Measurements from ENCODE around the gene OR51B5. TPM values are rescaled to one million over a fixed set of nuclear protein-coding genes. Genes with fewer than 3 reads are reported as not detected.
"Not testable (repeated sequence)": the region's sequence is repeated elsewhere in the genome, so short reads cannot be mapped to it uniquely, and the experiment has no call there.

OR51B5 gene
- not detected for total RNA-seq

- no peak within 1 kb of the TSS for H3K4me3 Mint-ChIP-seq
- no peak for DNase-seq
- ChIA-PET POLR2A (no interaction called here), CTCF (no interaction called here)
- H3K4me1 Mint-ChIP-seq: no peaks in the 10 kb centered on the region
- no peaks in the 10 kb centered on the region for H3K9me3 Mint-ChIP-seq
- no peaks in the 10 kb centered on the region for H3K27me3 Mint-ChIP-seq
- H3K27ac Mint-ChIP-seq: no peak within 1 kb of the TSS
- H3K36me3 Mint-ChIP-seq (ENCODE audit: low read depth): no peaks in the 10 kb centered on the region
These were observed at the start of gene OR51B5 for GRCh38 chr11:5343474-5344335. TSS of gene OR51B5 (minus strand) at chr11:5343524. CDS start at chr11:5343524, 0 bp downstream.

- Mint-ChIP-seq H3K36me3 (ENCODE audit: low read depth) (no peaks in the 10 kb centered on the region), H3K27ac (no peak overlapping the region), H3K4me1 (no peaks in the 10 kb centered on the region), H3K4me3 (no peak overlapping the region), H3K27me3 (no peaks in the 10 kb centered on the region), H3K9me3 (no peaks in the 10 kb centered on the region)
- ChIA-PET POLR2A (no interaction called here), CTCF (no interaction called here)
- no peak for DNase-seq
These were observed 46.9 kb upstream of the OR51B5 start for GRCh38 chr11:5390210-5390609.

GRCh38 chr11:5384335-5384734 lies 41.0 kb upstream of the OR51B5 start:
- no peak overlapping the region for H3K4me3 Mint-ChIP-seq
- no peak for DNase-seq
- no peak overlapping the region for H3K27ac Mint-ChIP-seq
- CTCF ChIA-PET: no interaction called here
- H3K27me3 Mint-ChIP-seq: no peaks in the 10 kb centered on the region
- POLR2A ChIA-PET: no interaction called here
- H3K4me1 Mint-ChIP-seq: no peaks in the 10 kb centered on the region
- H3K36me3 Mint-ChIP-seq (ENCODE audit: low read depth): no peaks in the 10 kb centered on the region
- no peaks in the 10 kb centered on the region for H3K9me3 Mint-ChIP-seq

- CTCF ChIA-PET: no interaction called here
- Mint-ChIP-seq H3K4me1 (no peaks in the 10 kb centered on the region), H3K27me3 (no peaks in the 10 kb centered on the region), H3K36me3 (ENCODE audit: low read depth) (no peaks in the 10 kb centered on the region), H3K27ac (no peak within 1 kb of the TSS), H3K4me3 (no peak within 1 kb of the TSS), H3K9me3 (no peaks in the 10 kb centered on the region)
- DNase-seq: no peak
- POLR2A ChIA-PET: no interaction called here
These were observed 40.3 kb upstream of the OR51B5 start, which contains the start of gene OR51M1 for GRCh38 chr11:5383576-5383975. TSS of gene OR51M1 (plus strand) at chr11:5383812. CDS start at chr11:5389399, 5,587 bp downstream.

- DNase-seq: peak; percentile 35
- Mint-ChIP-seq H3K4me3 (no peak overlapping the region), H3K27ac (no peak overlapping the region), H3K27me3 (no peaks in the 10 kb centered on the region), H3K9me3 (no peaks in the 10 kb centered on the region), H3K4me1 (no peaks in the 10 kb centered on the region), H3K36me3 (ENCODE audit: low read depth) (no peaks in the 10 kb centered on the region)
- ChIA-PET POLR2A (no interaction called here), CTCF (no interaction called here)
These were observed 37.5 kb upstream of the OR51B5 start for GRCh38 chr11:5380740-5381342.

GRCh38 chr11:5369789-5370188 lies 26.5 kb upstream of the OR51B5 start:
- H3K36me3 Mint-ChIP-seq (ENCODE audit: low read depth): no peaks in the 10 kb centered on the region
- CTCF ChIA-PET: no interaction called here

GRCh38 chr11:5368502-5369043 lies 25.2 kb upstream of the OR51B5 start:
- Mint-ChIP-seq H3K27me3 (no peaks in the 10 kb centered on the region), H3K9me3 (no peaks in the 10 kb centered on the region), H3K4me3 (no peak overlapping the region), H3K27ac (no peak overlapping the region), H3K36me3 (ENCODE audit: low read depth) (no peaks in the 10 kb centered on the region), H3K4me1 (no peaks in the 10 kb centered on the region)
- DNase-seq: no peak
- CTCF ChIA-PET: no interaction called here
- POLR2A ChIA-PET: no interaction called here

More at GRCh38 chr11:5369789-5370188, 26.5 kb upstream of the OR51B5 start:
- Mint-ChIP-seq H3K4me1 (no peaks in the 10 kb centered on the region), H3K27me3 (no peaks in the 10 kb centered on the region), H3K27ac (no peak overlapping the region), H3K9me3 (no peaks in the 10 kb centered on the region), H3K4me3 (no peak overlapping the region)
- DNase-seq: no peak
- POLR2A ChIA-PET: no interaction called here

- Mint-ChIP-seq H3K4me3 (no peak overlapping the region), H3K36me3 (ENCODE audit: low read depth) (no peaks in the 10 kb centered on the region), H3K9me3 (no peaks in the 10 kb centered on the region), H3K27ac (no peak overlapping the region), H3K4me1 (no peaks in the 10 kb centered on the region), H3K27me3 (no peaks in the 10 kb centered on the region)
- POLR2A ChIA-PET: no interaction called here
- CTCF ChIA-PET: no interaction called here
- DNase-seq: no peak
These were observed 24.2 kb upstream of the OR51B5 start for GRCh38 chr11:5367448-5368074.

- no peaks in the 10 kb centered on the region for H3K9me3 Mint-ChIP-seq
- DNase-seq: no peak
- no peak overlapping the region for H3K27ac Mint-ChIP-seq
- no peak overlapping the region for H3K4me3 Mint-ChIP-seq
- no peaks in the 10 kb centered on the region for H3K27me3 Mint-ChIP-seq
- no peaks in the 10 kb centered on the region for H3K4me1 Mint-ChIP-seq
- POLR2A ChIA-PET: no interaction called here
- H3K36me3 Mint-ChIP-seq (ENCODE audit: low read depth): no peaks in the 10 kb centered on the region
- CTCF ChIA-PET: no interaction called here
These were observed 23.5 kb upstream of the OR51B5 start for GRCh38 chr11:5366856-5367255.

GRCh38 chr11:5366365-5366764 lies 23.0 kb upstream of the OR51B5 start:
- H3K4me1 Mint-ChIP-seq; H3K36me3 Mint-ChIP-seq (ENCODE audit: low read depth); H3K9me3 Mint-ChIP-seq; H3K4me3 Mint-ChIP-seq; CTCF ChIA-PET; H3K27ac Mint-ChIP-seq; POLR2A ChIA-PET; DNase-seq; H3K27me3 Mint-ChIP-seq: not testable (repeated sequence)

GRCh38 chr11:5364214-5364613 lies 20.9 kb upstream of the OR51B5 start:
- H3K36me3 Mint-ChIP-seq (ENCODE audit: low read depth): no peaks in the 10 kb centered on the region
- H3K4me3 Mint-ChIP-seq: no peak overlapping the region
- CTCF ChIA-PET: no interaction called here
- DNase-seq: no peak
- POLR2A ChIA-PET: no interaction called here
- H3K27me3 Mint-ChIP-seq: no peaks in the 10 kb centered on the region
- H3K4me1 Mint-ChIP-seq: no peaks in the 10 kb centered on the region
- H3K9me3 Mint-ChIP-seq: no peaks in the 10 kb centered on the region
- no peak overlapping the region for H3K27ac Mint-ChIP-seq

- Mint-ChIP-seq H3K4me1 (no peaks in the 10 kb centered on the region), H3K9me3 (no peaks in the 10 kb centered on the region), H3K27me3 (no peaks in the 10 kb centered on the region), H3K27ac (no peak overlapping the region), H3K36me3 (ENCODE audit: low read depth) (no peaks in the 10 kb centered on the region), H3K4me3 (no peak overlapping the region)
- POLR2A ChIA-PET: no interaction called here
- DNase-seq: no peak
- CTCF ChIA-PET: no interaction called here
These were observed 20.4 kb upstream of the OR51B5 start for GRCh38 chr11:5363679-5364078.

- no peaks in the 10 kb centered on the region for H3K36me3 Mint-ChIP-seq (ENCODE audit: low read depth)
- H3K9me3 Mint-ChIP-seq: no peaks in the 10 kb centered on the region
- CTCF ChIA-PET: no interaction called here
- H3K4me1 Mint-ChIP-seq: no peaks in the 10 kb centered on the region
- no peak overlapping the region for H3K4me3 Mint-ChIP-seq
- POLR2A ChIA-PET: no interaction called here
- no peaks in the 10 kb centered on the region for H3K27me3 Mint-ChIP-seq
- DNase-seq: no peak
- H3K27ac Mint-ChIP-seq: no peak overlapping the region
These were observed 18.8 kb upstream of the OR51B5 start for GRCh38 chr11:5362017-5362625.
